Activated naive CD8-positive, alpha-beta T cell treated with anti-CD3 and anti-CD28 coated beads, Interleukin-2, amount 50 U/mL, for 24 hours (primary cell): Measurements from ENCODE around the gene TCTN1.

Source experiments
- ATAC-seq: fragments of 150-1000 bp; cut with Tn5 transposase; one replicate; pipeline ENCODE4 v1.10.0; 2021
- DNase-seq: peaks from one replicate; pipeline ENCODE4 v3.0.0; 2021
- H3K27ac Mint-ChIP-seq: one replicate; pipeline ENCODE4 v1.8.0; 2021; ENCODE audit warnings: mild to moderate bottlenecking, mixed read lengths
- H3K27me3 Mint-ChIP-seq: one replicate; pipeline ENCODE4 v1.8.0; 2021; ENCODE audit warnings: mixed read lengths
- H3K36me3 Mint-ChIP-seq: one replicate; pipeline ENCODE4 v1.8.0; 2021; ENCODE audit warnings: low read depth, mixed read lengths
- H3K4me1 Mint-ChIP-seq: one replicate; pipeline ENCODE4 v1.8.0; 2021; ENCODE audit warnings: mixed read lengths
- H3K4me3 Mint-ChIP-seq: one replicate; pipeline ENCODE4 v1.8.0; 2021; ENCODE audit warnings: mild to moderate bottlenecking, moderate library complexity, mixed read lengths
- H3K9me3 Mint-ChIP-seq: one replicate; pipeline ENCODE4 v1.8.0; 2021; ENCODE audit warnings: mixed read lengths

TCTN1 gene

DNA sequence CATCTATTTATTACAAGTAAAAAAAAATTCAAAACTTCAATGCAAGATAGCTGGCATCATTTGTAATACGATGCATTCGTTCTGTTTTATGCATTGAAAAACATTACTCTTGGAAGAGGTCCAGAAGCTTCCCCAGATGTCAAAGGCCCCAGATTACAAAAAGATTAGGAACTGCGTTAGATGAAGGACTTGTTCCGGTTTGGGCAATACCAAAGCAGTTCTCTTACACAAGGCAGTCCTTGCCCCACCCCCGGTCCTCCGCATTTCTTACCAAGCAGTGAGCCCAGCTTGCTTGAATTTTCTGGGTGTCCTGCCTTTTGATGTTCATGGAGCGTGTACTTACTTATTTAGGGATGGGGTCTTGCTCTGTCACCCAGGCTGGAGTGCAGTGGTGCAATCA is 79.8 kb downstream of the TCTN1 start:
- H3K4me1 Mint-ChIP-seq, result peaks cover 46% of the 10 kb centered on the region
- no peaks in the 10 kb centered on the region for H3K36me3 Mint-ChIP-seq
- no peaks in the 10 kb centered on the region for H3K27me3 Mint-ChIP-seq
- no peak for ATAC-seq
- H3K4me3 Mint-ChIP-seq, result no peak overlapping the region
- no peak for DNase-seq
- no peak overlapping the region for H3K27ac Mint-ChIP-seq
- no peaks in the 10 kb centered on the region for H3K9me3 Mint-ChIP-seq

DNA sequence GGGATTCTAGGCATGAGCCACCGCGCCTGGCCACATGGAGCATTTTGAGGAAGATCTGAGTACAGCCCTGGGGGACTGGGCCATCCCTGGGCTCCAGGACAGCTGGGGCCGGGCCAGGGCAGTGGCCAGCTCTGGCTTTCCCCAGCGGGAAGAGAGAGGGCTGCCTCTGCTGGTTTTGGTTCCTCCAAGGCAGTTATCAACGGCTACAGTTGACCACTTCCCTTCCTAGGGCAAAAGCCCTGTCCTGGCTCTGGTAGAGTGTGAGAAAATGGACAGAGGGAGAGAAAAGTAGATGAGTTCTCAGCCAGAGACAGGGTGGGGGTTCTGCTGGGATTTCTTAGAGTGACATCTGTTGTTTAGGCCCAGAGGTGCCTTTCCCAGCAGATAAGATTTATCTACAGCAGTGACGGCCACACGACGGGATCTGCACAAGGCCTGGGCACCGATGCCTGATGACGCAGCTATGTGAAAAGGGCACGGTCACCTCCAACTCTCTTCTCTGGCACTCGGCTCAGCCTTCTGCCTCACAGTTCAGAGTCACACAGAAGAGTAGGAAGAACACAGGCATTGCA is 80.5 kb downstream of the TCTN1 start:
- no peak overlapping the region for H3K4me3 Mint-ChIP-seq
- no peaks in the 10 kb centered on the region for H3K9me3 Mint-ChIP-seq
- peaks cover 45% of the 10 kb centered on the region for H3K4me1 Mint-ChIP-seq
- DNase-seq (no peak), ATAC-seq (no peak)
- no peak overlapping the region for H3K27ac Mint-ChIP-seq
- no peaks in the 10 kb centered on the region for H3K36me3 Mint-ChIP-seq
- no peaks in the 10 kb centered on the region for H3K27me3 Mint-ChIP-seq

DNA sequence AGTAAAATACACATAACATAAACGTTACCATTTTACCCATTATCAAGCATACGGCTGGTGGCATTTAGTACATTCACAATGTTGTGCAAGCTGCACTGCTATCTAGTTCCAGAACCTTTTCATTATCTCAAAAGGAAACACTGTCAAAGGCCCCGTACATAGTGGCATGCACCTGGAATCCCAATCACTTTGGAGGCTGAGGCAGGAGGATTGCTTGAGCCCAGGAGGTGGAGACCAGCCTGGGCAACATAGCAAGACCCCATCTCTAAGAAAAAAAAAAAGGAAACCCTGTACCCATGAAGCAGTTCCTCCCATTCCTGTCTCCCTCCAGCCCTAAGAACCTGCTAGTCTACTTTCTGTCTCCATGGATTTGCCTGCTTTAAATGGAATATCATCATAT is 82.4 kb downstream of the TCTN1 start:
- Mint-ChIP-seq H3K4me3 (no peak overlapping the region), H3K36me3 (no peaks in the 10 kb centered on the region), H3K9me3 (no peaks in the 10 kb centered on the region), H3K27me3 (no peaks in the 10 kb centered on the region), H3K27ac (no peak overlapping the region), H3K4me1 (peaks cover 31% of the 10 kb centered on the region)
- no peak for ATAC-seq
- no peak for DNase-seq

DNA sequence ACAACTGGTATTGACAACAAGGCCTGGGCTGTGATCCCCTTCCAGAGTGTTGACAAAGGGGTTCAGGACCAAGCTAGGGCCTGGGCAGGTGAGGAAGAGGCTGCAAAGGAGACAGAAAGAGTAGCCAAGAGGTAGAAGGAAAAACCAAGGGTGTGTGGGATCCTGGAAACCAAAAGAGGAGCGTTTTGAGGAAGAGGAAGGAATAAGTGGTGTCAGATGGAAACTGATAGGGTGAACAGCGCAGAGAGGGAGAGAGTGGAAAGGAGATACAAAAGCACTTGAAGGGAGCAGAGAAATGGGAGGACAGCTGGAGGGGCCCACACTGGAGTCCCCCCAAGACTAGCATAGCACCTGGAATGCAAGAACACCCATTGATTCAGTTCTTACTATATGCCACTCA is 83.3 kb downstream of the TCTN1 start:
- H3K27ac Mint-ChIP-seq, result peak overlapping the region; percentile 57
- ATAC-seq (no peak), DNase-seq (no peak)
- H3K36me3 Mint-ChIP-seq, result no peaks in the 10 kb centered on the region
- H3K4me3 Mint-ChIP-seq, result no peak overlapping the region
- H3K4me1 Mint-ChIP-seq, result peaks cover 29% of the 10 kb centered on the region
- H3K9me3 Mint-ChIP-seq, result no peaks in the 10 kb centered on the region
- H3K27me3 Mint-ChIP-seq, result no peaks in the 10 kb centered on the region

DNA sequence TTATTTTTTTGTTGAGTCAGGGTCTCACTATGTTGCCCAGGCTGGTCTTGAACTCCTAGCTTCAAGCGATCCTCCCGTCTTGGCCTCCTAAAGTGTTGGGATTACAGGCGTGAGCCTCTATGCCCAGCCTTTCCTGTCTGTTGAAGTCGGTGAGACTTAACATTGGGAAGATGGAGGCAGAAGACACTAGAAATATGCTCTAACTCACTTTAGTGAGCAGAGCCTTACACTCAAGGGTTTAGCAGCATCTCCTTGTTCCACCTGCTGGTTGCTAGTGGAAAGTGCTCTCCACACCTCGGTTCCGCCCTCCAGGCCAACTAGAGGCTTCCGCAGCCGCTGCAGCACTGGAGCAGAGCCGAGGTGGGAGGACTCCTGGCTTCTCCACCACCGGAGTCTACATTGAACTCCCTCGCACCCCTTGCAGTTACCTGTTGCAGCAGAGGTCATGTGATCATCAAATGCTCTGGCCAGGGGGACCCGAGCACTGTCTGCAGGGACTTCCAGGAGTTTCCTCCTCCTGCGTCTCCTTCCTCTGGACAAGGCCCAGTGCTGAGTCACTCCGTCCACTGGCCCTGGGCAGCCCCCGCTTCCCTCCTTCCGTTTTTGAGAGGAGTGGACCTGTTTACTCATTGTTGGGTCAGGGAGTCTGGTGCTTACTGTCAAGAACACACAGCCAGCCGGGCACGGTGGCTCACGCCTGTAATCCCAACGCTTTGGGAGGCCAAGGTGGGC is 84.4 kb downstream of the TCTN1 start:
- Mint-ChIP-seq H3K9me3 (no peaks in the 10 kb centered on the region), H3K4me3 (no peak overlapping the region), H3K27me3 (no peaks in the 10 kb centered on the region), H3K27ac (peak overlapping the region; percentile 81), H3K4me1 (peaks cover 27% of the 10 kb centered on the region), H3K36me3 (no peaks in the 10 kb centered on the region)
- ATAC-seq (peak; percentile 99), DNase-seq (peak; percentile 77)
